H4 (cell line): ENCODE data around the gene RAB40B. TPM values are rescaled to one million over a fixed set of nuclear protein-coding genes. Genes with fewer than 3 reads are reported as not detected.
A peak's percentile ranks its signal among the peaks of the same experiment; 100 is the strongest.

Experiments used
- DNase-seq: peaks from one replicate; pipeline ENCODE4 v3.0.0-alpha.2; 2015; ENCODE audit warnings: low spot score
- total RNA-seq: library from RNA; depleted of rRNA; stranded (reverse); fragments of >200 nt; shearing (Covaris generic); gene quantifications from 2 replicates; pipeline ENCODE4 v1.2.3, GENCODE V29; 2014

Gene RAB40B
- total RNA-seq, 1 experiment from 2014 or later, result 6.8 TPM

- peak; percentile 80 for DNase-seq
Observed at GRCh38 chr17:82716203-82717010, 17.9 kb upstream of the RAB40B start, which contains the start of gene FN3KRP. Gene FN3KRP, plus strand, starts transcription at chr17:82716706. Its CDS starts 50 bp downstream, at chr17:82716756.

DNA sequence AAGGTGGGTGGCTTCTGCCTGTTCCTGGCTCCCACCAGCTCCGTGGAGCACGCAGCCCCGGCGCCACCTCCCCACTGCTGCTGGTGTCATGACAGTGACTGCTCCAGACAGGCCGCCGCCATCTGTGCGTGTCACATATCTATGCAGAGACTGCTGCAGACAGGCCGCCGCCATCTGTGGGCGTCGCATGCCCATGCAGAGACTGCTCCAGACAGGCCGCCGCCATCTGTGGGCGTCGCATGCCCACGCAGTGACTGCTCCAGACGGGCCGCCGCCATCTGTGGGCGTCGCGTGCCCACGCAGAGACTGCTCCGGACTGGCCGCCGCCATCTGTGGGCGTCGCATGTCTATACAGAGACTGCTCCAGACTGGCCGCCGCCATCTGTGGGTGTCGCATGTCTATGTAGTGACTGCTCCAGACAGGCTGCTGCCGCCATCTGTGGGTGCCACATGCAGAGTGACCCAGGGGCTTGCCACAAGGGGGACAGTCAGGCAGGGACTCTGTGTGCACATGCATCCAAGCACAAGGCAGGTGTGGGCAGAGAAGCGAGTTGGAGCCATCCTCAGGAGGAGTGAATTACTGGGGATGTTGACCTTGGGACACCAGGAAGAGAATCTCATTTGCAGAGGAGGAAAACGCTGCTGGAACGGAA is 14.7 kb upstream of the RAB40B start:
- DNase-seq, result no peak

GRCh38 chr17:82710499-82711232 is 12.2 kb upstream of the RAB40B start:
- DNase-seq, result no peak

GRCh38 chr17:82709676-82710498 is 11.4 kb upstream of the RAB40B start:
- DNase-seq, result no peak

DNA sequence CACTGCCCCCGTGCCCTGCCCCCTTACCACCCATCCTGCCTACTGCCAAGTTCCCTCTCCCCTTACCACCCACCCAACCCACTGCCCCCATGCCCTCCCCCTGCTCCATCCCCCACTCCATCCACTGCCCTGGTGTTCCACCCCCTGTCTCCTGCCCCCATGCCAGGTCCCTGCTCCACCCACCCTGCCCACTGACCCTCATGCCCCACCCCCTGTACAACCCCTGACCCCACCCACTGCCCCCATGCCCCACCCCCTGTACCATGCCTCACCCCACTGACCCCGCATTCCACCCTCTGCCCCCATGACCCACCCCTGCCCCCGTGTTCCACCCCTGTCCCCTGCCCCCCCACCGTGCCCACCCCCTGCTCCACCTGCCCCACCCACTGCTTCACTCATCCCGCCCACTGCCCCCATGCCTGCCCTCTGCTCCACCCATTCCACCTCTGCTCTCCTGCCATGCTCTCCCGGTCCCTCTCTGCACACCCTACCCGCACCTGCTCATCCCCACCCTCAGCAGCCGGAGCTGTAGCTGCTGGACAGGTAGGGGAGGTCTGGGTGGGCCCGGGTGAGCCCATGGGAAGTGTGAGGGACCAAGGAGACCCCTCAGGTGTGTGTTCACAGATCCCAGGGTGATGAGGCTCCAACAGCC is 10.7 kb upstream of the RAB40B start:
- DNase-seq, result no peak

DNA sequence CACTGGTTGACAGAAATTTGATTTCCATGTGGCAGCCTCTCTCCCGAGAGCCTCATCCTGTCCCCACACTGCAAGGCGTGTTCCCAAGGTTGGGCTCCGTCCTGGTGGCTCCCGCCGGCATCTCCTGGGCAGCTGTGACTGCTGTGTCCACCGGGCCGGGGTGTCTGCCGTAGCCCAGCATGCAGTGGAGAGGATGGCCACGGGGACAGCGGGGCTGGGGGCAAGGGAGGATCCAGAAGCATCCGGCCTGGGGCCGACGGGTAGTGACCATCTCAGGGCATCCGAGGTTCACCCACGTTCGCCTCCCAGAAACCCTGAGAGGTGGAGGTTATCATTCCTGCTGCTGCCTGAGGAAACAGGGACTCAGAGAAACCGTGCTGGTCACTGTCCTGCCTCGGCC is 7.3 kb upstream of the RAB40B start:
- DNase-seq, result no peak

- no peak for DNase-seq
Observed at GRCh38 chr17:82704886-82705285, 6.4 kb upstream of the RAB40B start.

- no peak for DNase-seq
Observed at GRCh38 chr17:82703935-82704865, 5.7 kb upstream of the RAB40B start.

GRCh38 chr17:82703036-82703745 is 4.7 kb upstream of the RAB40B start:
- no peak for DNase-seq

GRCh38 chr17:82702231-82702927 is 3.9 kb upstream of the RAB40B start:
- no peak for DNase-seq

DNA sequence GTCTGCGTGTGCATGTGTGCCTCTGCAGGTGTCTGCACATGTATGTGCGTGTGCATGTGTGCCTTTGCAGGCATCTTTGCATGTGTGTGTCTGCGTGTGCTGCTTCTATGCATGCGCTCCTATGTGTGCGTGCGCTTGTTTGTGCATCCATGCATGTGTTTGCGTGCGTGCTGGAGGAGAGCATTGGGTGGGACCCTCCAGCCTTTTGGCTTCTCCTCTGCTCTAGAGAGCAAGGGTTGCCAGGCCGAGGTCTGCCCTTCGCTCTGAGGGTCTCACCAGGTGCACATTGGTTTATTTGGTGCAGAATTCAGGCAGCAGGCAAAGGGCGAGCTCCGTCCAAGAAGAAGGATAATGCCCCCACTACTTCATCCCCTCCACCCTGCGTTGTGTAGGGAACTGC is 1.1 kb upstream of the RAB40B start:
- no peak for DNase-seq

- no peak for DNase-seq
Observed at GRCh38 chr17:82698974-82699442, 510 bp upstream of the RAB40B start.

GRCh38 chr17:82697808-82698064 is 762 bp downstream of the RAB40B start:
- DNase-seq, result no peak

- DNase-seq, result no peak
Observed at GRCh38 chr17:82696916-82697807, 1.3 kb downstream of the RAB40B start.

- no peak for DNase-seq
Observed at GRCh38 chr17:82696259-82696658, 2.2 kb downstream of the RAB40B start.

GRCh38 chr17:82694647-82695046 is 3.9 kb downstream of the RAB40B start:
- DNase-seq, result no peak

DNA sequence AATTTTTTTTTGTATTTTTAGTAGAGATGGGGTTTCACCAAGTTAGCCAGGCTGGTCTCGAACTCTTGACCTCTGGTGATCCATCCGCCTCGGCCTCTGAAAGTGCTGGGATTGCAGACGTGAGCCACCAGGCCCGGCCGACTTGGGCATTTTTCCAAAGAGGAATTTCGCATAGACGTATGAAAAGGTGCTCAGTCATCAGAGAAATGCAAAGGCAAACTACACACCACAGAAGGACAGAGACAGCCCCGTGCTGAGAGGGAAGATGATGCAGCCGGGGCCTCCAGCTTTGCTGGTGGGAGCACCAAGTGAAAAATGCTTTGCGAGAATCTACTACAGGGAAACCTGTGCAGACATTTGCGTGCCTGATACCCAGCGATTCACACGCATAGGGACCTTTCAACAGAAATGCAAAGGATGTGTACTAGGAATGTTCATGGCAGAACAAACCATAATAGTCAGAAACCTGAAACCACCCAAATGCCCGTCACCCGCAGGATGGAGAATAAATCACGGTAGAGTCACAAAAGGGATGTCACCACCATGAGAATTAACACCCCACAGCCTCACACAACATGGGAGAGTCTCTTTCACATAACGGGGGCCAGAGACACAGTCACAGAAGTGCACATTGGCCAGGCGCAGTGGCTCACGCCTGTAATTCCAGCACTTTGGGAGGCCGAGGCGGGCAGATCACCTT is 5.2 kb downstream of the RAB40B start:
- no peak for DNase-seq
